ENCODE data around the gene AAK1.

- TF ChIP-seq POLR2A (IDR thresholded peaks at IDR 0.05) = no peak
- no peak for TF ChIP-seq CTCF (IDR thresholded peaks at IDR 0.05)
Measured at GRCh38 chr2:69580486-69580885, 63.1 kb downstream of the AAK1 start.
